ENCODE results near the gene PDCD4. TPM values are rescaled to one million over a fixed set of nuclear protein-coding genes. Genes with fewer than 3 reads are reported as not detected.
A peak's percentile ranks its signal among the peaks of the same experiment; 100 is the strongest.

Gene PDCD4
- total RNA-seq, 1 donor from 2014 or later = 90.3 TPM

DNA sequence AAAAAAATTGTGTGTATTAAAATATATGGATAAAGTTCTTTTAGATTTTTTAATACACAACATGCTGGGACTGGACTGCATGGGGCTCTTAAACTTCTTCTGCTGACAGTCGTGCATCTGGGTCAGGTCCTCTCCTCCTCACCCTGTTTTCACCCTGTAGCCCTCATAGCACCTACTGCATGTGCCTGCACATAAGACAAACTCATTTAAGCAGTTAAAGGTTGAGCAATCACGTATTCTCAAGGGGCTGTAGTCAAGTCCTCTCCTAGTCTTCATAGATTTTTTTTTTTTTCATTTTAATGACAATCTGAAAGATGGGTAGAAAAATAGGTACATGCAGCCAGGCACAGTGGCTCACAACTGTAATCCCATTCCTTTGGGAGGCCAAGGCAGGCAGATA, 23.6 kb upstream of the PDCD4 start:
- Histone ChIP-seq H3K27me3 (ENCODE audit: control insufficient read depth in 3 of 3, insufficient read depth in 3 of 3, low read length in 3 of 3) (no peaks in the 10 kb centered on the region), H3K9me3 (ENCODE audit: control insufficient read depth in 3 of 3, low read length in 3 of 3) (no peaks in the 10 kb centered on the region), H3K36me3 (ENCODE audit: control insufficient read depth in 3 of 3, insufficient read depth in 3 of 3, low read length in 3 of 3) (no peaks in the 10 kb centered on the region), H3K4me1 (ENCODE audit: control insufficient read depth in 3 of 3, insufficient read depth in 3 of 3, low read length in 3 of 3) (no peaks in the 10 kb centered on the region), H3K27ac (ENCODE audit: low read depth, low read length) (no peak overlapping the region), H3K9ac (ENCODE audit: low read depth in 1 of 3, low read length in 3 of 3) (no peak overlapping the region), H3K4me3 (ENCODE audit: low read length in 3 of 3) (no peak overlapping the region)

DNA sequence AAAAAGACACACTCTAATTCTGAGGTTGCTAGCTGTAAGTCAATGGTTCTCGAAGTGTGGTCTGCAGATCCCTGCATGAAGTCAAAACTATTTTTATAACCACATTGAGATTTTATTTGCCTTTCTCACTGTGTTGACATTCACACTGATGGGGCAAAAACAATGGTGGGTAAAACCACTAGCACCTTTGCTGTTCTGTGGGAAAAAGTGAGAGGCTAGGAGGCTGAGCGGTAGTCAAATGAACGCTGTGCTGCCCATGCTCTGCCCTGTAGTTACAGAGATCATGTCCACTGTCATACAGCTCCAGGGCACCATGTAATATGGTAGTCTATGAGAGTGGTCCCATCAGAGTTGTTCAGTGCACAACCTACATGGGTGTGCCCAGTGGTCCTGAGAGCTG, 21.6 kb upstream of the PDCD4 start:
- no peak overlapping the region for H3K27ac ChIP-seq (ENCODE audit: low read depth, low read length)
- no peaks in the 10 kb centered on the region for H3K4me1 ChIP-seq (ENCODE audit: control insufficient read depth in 3 of 3, insufficient read depth in 3 of 3, low read length in 3 of 3)
- no peaks in the 10 kb centered on the region for H3K27me3 ChIP-seq (ENCODE audit: control insufficient read depth in 3 of 3, insufficient read depth in 3 of 3, low read length in 3 of 3)
- no peaks in the 10 kb centered on the region for H3K9me3 ChIP-seq (ENCODE audit: control insufficient read depth in 3 of 3, low read length in 3 of 3)
- no peak overlapping the region for H3K4me3 ChIP-seq (ENCODE audit: low read length in 3 of 3)
- H3K36me3 ChIP-seq (ENCODE audit: control insufficient read depth in 3 of 3, insufficient read depth in 3 of 3, low read length in 3 of 3) = no peaks in the 10 kb centered on the region
- H3K9ac ChIP-seq (ENCODE audit: low read depth in 1 of 3, low read length in 3 of 3) = no peak overlapping the region

DNA sequence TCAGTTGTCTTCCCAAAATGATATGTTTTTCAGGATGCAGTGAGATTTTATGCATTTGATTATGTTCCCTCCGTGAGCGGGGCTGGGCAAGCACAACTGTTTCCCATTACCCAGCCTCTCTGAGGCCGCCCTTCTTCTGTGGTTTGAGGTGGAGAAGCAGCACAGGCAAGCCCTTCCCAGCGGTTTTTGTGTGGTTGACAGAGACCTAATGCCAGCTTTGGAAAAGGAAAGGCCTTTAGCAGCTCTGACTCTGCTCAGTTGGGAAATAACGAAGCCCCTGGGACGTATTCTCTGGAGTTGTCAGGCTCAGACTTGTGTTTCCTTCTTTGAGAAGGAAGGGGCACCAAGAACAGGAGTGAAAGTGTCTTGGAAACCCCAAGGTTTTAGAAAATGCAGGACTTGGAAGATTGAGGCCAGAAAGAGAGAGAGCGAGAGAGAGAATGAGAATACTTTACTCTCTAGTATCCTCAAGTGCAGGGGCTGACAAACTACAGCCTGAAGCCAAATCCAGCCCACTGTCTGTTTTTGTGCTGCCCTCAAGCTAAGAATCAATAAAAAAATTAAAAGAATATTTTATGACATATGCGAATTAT, 20.6 kb upstream of the PDCD4 start:
- H3K4me3 ChIP-seq (ENCODE audit: low read length in 3 of 3) = no peak overlapping the region
- no peaks in the 10 kb centered on the region for H3K27me3 ChIP-seq (ENCODE audit: control insufficient read depth in 3 of 3, insufficient read depth in 3 of 3, low read length in 3 of 3)
- no peak overlapping the region for H3K27ac ChIP-seq (ENCODE audit: low read depth, low read length)
- no peaks in the 10 kb centered on the region for H3K9me3 ChIP-seq (ENCODE audit: control insufficient read depth in 3 of 3, low read length in 3 of 3)
- no peaks in the 10 kb centered on the region for H3K36me3 ChIP-seq (ENCODE audit: control insufficient read depth in 3 of 3, insufficient read depth in 3 of 3, low read length in 3 of 3)
- no peak overlapping the region for H3K9ac ChIP-seq (ENCODE audit: low read depth in 1 of 3, low read length in 3 of 3)
- no peaks in the 10 kb centered on the region for H3K4me1 ChIP-seq (ENCODE audit: control insufficient read depth in 3 of 3, insufficient read depth in 3 of 3, low read length in 3 of 3)

DNA sequence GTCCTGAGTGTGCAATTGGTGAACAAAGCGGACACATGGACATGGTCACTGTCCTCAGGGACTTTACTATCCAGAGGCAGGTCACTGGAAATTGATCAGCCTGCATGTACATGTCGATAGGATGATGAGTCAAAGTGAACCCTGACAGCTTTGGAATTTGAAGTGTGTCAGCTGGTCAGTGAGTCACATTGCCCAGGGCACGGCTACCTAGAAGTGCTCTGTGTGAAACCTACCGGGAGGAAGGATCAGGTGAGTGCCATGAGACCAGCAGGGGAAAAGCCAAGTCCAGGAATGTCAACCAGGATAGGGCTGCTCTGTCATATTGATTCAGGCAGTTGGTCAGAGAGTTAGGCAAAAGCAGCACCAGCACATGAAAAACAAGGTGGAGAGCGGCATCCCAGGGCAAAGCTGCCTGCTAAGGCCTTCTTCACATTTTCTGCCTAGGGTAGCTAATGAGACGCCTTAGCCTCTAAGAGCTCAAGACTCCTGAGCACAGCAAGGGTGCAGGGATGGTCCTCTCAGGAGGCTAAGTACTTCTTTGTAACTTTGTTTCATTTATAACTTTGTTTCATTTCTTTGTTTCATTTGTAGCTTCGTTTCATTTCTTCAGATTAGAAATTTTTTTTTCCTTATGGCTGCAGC, 19.4 kb upstream of the PDCD4 start:
- Histone ChIP-seq H3K4me1 (ENCODE audit: control insufficient read depth in 3 of 3, insufficient read depth in 3 of 3, low read length in 3 of 3) (peaks cover 0 to under 1% (median 0%) of the 10 kb centered on the region in 3 donors), H3K27ac (ENCODE audit: low read depth, low read length) (no peak overlapping the region), H3K9ac (ENCODE audit: low read depth in 1 of 3, low read length in 3 of 3) (no peak overlapping the region), H3K9me3 (ENCODE audit: control insufficient read depth in 3 of 3, low read length in 3 of 3) (no peaks in the 10 kb centered on the region), H3K36me3 (ENCODE audit: control insufficient read depth in 3 of 3, insufficient read depth in 3 of 3, low read length in 3 of 3) (no peaks in the 10 kb centered on the region), H3K4me3 (ENCODE audit: low read length in 3 of 3) (no peak overlapping the region), H3K27me3 (ENCODE audit: control insufficient read depth in 3 of 3, insufficient read depth in 3 of 3, low read length in 3 of 3) (no peaks in the 10 kb centered on the region)

DNA sequence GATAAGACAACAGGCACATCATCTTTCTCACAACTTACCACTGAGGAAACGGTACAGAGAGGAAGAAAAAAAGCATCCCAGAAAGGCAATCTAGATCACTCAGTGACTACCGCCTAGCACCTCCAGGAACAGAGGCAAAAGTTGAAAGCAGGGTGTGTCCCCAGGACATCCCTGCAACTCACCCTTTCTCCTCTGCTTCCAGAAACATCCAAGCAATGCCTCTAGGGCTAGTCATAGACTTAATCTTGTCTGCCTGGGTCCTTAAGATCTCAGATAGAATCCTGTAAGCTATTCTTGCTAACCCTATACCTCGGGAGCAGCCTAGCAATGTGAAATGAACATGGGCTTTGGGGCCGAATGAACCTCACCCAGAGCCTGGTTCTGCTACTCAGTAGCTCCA, 18.8 kb upstream of the PDCD4 start:
- Histone ChIP-seq H3K9me3 (ENCODE audit: control insufficient read depth in 3 of 3, low read length in 3 of 3) (no peaks in the 10 kb centered on the region), H3K4me3 (ENCODE audit: low read length in 3 of 3) (no peak overlapping the region), H3K36me3 (ENCODE audit: control insufficient read depth in 3 of 3, insufficient read depth in 3 of 3, low read length in 3 of 3) (no peaks in the 10 kb centered on the region), H3K27me3 (ENCODE audit: control insufficient read depth in 3 of 3, insufficient read depth in 3 of 3, low read length in 3 of 3) (no peaks in the 10 kb centered on the region), H3K4me1 (ENCODE audit: control insufficient read depth in 3 of 3, insufficient read depth in 3 of 3, low read length in 3 of 3) (peaks cover 0 to 5% (median 0%) of the 10 kb centered on the region in 3 donors), H3K27ac (ENCODE audit: low read depth, low read length) (no peak overlapping the region), H3K9ac (ENCODE audit: low read depth in 1 of 3, low read length in 3 of 3) (no peak overlapping the region)

DNA sequence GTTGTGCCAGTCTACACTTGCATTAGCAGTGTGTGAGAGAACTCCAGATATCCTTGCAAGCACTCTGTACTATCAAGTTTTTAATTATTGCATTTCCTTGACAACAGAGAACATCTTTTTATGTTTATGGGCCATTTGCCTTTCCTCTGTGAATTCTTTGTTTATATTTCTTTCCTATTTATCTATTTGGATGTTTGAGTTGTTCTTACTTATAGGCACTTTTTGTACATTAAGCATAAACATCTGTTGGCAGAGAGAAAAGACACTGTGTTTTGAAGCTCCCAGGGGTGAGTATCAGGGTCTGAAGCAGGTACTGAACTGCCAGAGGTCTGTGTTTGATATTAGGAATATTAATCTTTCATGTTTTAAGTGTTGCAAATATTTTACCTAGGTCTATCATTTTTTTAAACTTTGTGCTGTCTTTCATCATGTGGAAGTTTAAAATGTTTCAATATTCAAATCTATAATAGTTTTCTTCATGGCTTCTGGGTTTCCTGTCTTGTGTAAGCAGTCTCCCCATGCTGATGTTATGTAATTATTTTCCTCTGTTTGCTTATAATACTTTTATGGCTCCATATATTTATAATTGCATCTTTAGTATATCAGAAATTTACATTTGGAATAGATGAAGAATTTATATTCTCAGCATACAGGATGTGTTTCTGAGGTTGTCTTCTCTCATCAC, 17.7 kb upstream of the PDCD4 start:
- Histone ChIP-seq H3K27ac (ENCODE audit: low read depth, low read length) (no peak overlapping the region), H3K4me1 (ENCODE audit: control insufficient read depth in 3 of 3, insufficient read depth in 3 of 3, low read length in 3 of 3) (peaks cover 0 to 5% (median 1%) of the 10 kb centered on the region in 3 donors)

DNA sequence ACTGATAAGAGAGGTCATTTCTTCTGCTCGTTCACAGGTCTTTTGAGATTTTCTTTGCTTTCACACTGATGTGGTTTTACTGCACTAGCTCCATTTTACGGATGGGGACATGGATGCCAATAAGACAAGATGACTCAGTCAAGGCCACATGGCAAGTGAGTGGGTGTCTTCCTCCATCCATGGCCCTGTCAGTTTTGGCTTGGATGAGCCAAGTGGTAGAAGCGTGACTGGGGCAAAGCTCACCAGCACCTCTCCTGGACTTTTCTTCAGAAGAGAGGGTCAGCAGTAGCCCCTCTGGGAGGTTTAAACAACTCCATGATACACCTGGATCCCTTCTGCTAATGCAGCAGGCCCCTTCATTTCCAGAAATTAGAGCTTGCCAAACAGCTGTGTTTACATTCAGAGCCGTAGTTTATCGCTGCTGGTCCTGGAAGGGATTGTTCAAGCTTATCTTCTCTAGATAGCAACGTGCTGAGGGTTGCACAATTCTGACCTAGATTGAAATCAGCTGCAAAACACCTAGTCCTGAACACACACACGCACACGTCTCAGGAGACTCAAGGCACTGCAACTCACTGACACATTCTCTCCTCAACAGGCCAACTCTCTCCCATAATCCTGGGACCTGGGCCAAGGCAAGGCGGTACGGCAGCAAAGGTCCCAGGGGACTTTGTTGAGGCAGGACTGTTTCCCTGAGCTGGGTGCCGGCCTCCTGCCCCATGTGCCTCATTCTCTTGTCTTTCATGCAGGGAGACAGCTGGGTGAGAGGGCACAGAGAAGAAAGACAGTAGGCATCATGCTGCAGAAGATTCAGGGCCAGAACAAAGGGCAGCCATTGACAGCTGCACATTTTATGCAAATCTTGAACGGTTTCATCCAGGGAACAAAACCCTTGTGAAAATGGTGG, 14.2 kb upstream of the PDCD4 start:
- no peaks in the 10 kb centered on the region for H3K9me3 ChIP-seq (ENCODE audit: control insufficient read depth in 3 of 3, low read length in 3 of 3)
- no peak overlapping the region for H3K4me3 ChIP-seq (ENCODE audit: low read length in 3 of 3)
- H3K4me1 ChIP-seq (ENCODE audit: control insufficient read depth in 3 of 3, insufficient read depth in 3 of 3, low read length in 3 of 3) = peaks cover 16 to 25% (median 23%) of the 10 kb centered on the region in 3 donors
- no peak overlapping the region for H3K9ac ChIP-seq (ENCODE audit: low read depth in 1 of 3, low read length in 3 of 3)
- H3K36me3 ChIP-seq (ENCODE audit: control insufficient read depth in 3 of 3, insufficient read depth in 3 of 3, low read length in 3 of 3) = no peaks in the 10 kb centered on the region
- H3K27ac ChIP-seq (ENCODE audit: low read depth, low read length) = no peak overlapping the region
- H3K27me3 ChIP-seq (ENCODE audit: control insufficient read depth in 3 of 3, insufficient read depth in 3 of 3, low read length in 3 of 3) = no peaks in the 10 kb centered on the region

More for the DNA sequence above, 17.7 kb upstream of the PDCD4 start:
- no peak overlapping the region for H3K4me3 ChIP-seq (ENCODE audit: low read length in 3 of 3)
- no peak overlapping the region for H3K9ac ChIP-seq (ENCODE audit: low read depth in 1 of 3, low read length in 3 of 3)
- H3K9me3 ChIP-seq (ENCODE audit: control insufficient read depth in 3 of 3, low read length in 3 of 3) = no peaks in the 10 kb centered on the region
- no peaks in the 10 kb centered on the region for H3K36me3 ChIP-seq (ENCODE audit: control insufficient read depth in 3 of 3, insufficient read depth in 3 of 3, low read length in 3 of 3)
- H3K27me3 ChIP-seq (ENCODE audit: control insufficient read depth in 3 of 3, insufficient read depth in 3 of 3, low read length in 3 of 3) = no peaks in the 10 kb centered on the region

DNA sequence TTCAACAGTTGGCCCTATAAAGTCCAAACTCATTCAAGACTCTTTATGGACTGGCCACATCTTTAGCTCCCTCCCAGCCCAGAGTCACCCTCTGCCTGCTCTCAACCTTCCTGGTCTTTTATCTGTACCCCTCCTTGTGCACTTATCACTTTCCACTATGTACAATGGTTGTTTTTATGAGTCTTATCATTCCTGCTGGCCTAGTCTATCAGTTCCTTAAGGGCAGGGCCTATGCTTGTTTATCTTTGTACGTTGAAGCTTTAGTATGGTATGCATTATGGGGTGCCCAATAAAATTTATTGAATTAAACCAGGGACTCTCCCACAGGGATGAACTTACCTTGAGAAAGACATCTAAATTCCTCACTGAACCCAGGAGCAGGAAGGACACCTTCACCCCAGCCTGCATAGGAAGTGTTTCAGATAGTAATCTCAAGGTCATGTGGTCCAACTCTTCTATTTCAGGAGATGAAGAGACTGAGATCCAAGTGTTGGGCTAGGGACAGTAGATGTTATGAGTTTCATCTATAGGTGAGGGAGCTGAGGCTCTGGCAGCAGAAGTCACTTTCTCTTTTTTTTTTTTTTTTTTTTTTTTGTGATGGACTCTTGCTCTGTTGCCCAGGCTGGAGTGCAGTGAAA, 13.3 kb upstream of the PDCD4 start:
- Histone ChIP-seq H3K9me3 (ENCODE audit: control insufficient read depth in 3 of 3, low read length in 3 of 3) (no peaks in the 10 kb centered on the region), H3K27me3 (ENCODE audit: control insufficient read depth in 3 of 3, insufficient read depth in 3 of 3, low read length in 3 of 3) (no peaks in the 10 kb centered on the region), H3K9ac (ENCODE audit: low read depth in 1 of 3, low read length in 3 of 3) (no peak overlapping the region), H3K4me3 (ENCODE audit: low read length in 3 of 3) (no peak overlapping the region), H3K4me1 (ENCODE audit: control insufficient read depth in 3 of 3, insufficient read depth in 3 of 3, low read length in 3 of 3) (peaks cover 16 to 25% (median 23%) of the 10 kb centered on the region in 3 donors), H3K27ac (ENCODE audit: low read depth, low read length) (no peak overlapping the region), H3K36me3 (ENCODE audit: control insufficient read depth in 3 of 3, insufficient read depth in 3 of 3, low read length in 3 of 3) (no peaks in the 10 kb centered on the region)

DNA sequence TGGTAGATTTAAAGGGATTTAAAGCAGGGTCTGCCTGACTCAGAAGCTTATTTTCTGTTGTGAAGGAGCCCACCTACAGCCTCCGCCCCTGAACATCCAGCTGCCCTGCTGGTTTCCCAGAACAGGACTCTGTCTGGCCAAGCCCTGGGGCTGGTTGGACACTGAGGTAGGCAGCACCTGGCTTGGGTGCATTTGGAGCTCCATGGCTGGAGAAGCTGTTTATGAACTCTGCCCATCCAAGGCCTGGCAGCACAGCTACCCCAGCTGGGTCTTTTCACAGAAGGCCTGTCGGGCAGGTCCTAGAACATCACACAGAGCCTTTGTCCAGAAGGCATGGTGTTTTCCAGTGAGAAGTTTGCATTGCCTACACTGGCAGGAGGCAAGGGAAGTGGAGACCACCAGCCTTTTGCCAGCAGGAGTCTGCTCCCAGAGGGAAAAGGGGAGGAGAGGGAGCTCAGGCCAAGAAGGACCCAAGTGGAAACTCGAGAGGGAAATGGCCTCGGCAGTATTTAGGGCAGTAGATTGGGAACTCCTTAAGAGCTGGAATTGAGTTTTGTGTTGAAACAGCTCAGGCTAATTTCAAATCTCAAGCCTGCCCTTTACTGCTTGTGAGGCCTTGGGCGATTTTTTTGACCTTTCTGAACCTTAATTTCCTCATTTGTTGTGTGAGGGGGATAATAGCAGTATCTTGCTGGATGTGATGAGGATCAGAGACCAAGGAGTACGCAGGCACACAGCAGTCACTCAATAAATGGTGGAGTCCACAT, 12.3 kb upstream of the PDCD4 start:
- Histone ChIP-seq H3K36me3 (ENCODE audit: control insufficient read depth in 3 of 3, insufficient read depth in 3 of 3, low read length in 3 of 3) (no peaks in the 10 kb centered on the region), H3K4me3 (ENCODE audit: low read length in 3 of 3) (no peak overlapping the region), H3K9me3 (ENCODE audit: control insufficient read depth in 3 of 3, low read length in 3 of 3) (no peaks in the 10 kb centered on the region), H3K4me1 (ENCODE audit: control insufficient read depth in 3 of 3, insufficient read depth in 3 of 3, low read length in 3 of 3) (peaks cover 16 to 28% (median 23%) of the 10 kb centered on the region in 3 donors), H3K9ac (ENCODE audit: low read depth in 1 of 3, low read length in 3 of 3) (no peak overlapping the region), H3K27me3 (ENCODE audit: control insufficient read depth in 3 of 3, insufficient read depth in 3 of 3, low read length in 3 of 3) (no peaks in the 10 kb centered on the region), H3K27ac (ENCODE audit: low read depth, low read length) (peak overlapping the region; percentile 75)

Measured in skeletal muscle tissue (tissue), 4 donors.